GM04503 (cell line): Measurements from ENCODE around the gene GCDH.
"Not testable (repeated sequence)": the region's sequence is repeated elsewhere in the genome, so short reads cannot be mapped to it uniquely, and the experiment has no call there.

Experiments used
- DNase-seq: peaks from one replicate; pipeline ENCODE4 v3.0.0-alpha.2; 2012; ENCODE audit warnings: low read depth

Gene GCDH

DNA sequence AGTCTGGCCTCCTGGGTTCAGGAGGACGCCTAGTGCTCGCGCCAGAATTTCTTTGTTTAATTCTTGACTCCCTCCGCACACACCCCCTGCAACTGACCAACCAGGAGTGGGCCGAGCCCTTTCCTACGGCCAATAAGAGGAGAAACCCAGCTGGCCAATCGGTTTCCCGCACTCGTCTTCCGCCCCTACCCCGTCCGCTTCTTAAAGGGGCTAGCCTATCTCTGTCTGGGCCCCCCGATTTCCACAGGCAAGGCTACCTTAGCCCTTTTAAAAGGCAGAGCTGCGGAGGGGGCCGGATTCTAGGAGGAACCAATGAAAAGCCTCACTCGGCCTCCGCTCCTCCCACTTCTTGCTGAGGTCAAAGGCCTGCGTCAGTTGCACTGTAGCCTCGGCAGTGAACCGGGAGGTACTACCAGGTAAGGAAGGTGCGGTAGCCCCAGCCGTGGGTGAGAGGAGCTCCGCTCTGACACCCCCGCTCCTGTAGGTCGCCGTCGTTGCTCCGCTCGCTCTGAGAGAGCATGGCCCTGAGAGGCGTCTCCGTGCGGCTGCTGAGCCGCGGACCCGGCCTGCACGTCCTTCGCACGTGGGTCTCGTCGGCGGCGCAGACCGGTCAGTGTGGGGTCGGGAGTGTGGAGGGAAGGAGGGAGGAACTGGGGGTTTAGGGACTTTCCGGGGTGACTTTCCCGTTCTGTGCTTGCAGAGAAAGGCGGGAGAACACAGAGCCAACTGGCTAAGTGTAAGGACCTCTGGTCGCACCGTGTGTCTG, at the start of gene GCDH:
Gene GCDH (plus strand): TSS at position 374 of the 766 bp plus-strand sequence. CDS start 145 bp downstream, at position 519.
- peak; percentile 96 for DNase-seq

DNA sequence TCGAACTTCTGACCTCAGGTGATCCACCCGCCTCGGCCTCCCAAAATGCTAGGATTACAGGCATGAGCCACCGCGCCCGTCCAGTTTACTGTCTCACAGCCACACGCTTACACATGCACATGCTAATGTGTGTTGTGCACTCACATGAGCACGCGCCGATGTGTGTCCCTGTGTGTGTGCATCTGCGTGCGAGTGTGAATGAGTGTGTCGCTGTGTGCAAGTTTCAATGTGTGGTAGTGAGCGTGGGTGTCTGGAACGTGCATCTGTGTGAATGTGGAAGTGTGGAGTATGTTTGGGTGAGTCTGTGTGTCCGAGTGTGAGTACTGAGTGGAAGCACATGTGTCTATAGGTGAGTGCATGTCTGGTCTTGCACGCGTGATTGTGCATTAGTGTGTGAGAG, 48.4 kb upstream of the GCDH start:
- no peak for DNase-seq

DNA sequence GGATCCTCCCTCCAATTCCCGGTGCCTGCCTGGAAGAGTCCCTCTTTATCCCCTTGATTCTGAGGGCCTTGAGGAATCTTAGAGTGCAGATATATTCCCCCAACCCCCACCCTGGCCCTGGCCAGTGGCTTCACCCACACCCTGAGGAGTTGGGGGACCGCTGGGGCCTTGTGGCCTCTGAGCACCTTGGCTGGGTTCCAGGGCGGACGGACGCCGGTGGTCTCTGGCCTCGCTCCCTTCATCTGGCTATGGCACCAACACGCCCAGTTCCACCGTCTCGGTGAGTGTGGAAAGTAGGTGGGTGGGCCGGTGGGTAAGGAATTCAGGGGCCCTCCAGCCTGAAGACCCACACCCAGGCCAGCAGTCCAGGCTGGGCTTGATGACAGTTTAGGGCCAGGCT, 47.6 kb upstream of the GCDH start:
- DNase-seq, result no peak

DNA sequence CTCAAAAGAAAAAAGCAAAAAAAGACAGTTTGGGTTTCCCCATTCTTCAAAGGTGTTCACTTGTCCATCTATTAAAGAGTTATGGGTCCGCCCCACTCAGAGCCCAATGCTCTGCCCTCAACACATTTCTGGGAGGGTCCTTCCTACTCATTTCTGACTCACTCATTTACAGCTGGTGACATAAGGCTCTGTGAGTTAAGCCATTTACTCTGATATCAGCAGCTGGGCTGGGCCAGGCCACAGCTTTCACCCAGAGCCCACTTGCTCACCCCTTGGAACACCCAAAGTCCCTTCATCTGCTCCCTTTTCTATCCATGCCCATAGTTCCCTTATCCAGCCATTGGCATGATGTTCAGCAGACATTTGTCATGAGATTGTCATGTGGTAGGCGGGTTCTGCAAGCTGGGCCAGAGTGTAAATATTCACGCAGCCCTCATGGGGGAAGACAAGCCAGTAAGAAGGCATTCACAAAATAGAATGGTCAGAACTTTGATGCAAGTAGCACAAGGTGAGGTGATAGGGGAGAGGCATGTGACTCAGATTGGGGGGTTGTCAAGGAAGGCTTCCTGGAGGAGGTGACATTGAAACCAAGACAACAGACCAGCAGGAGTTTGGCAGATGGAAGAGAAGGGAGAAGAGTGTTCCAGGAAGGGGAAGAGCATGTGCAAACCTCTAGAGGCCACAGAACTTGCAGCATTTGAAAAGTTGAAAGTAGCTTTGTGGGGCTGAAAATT, 46.8 kb upstream of the GCDH start:
- no peak for DNase-seq

DNA sequence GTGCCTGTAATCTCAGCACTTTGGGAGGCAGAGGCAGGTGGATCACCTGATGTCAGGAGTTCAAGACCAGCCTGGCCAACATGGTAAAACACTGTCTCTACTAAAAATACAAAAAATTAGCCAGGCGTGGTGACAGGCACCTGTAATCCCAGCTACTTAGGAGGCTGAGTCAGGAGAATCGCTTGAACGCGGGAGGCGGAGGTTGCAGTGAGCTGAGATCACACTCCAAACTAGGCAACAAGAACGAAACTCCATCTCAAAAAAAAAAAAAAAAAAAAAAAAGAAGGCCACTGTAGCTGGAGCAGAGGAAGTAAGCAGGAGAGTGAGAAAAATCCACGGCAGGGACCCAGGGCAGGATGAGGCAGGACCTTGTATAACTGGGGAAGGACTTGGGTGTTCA, 44.3 kb upstream of the GCDH start:
- DNase-seq, result not testable (repeated sequence)

DNA sequence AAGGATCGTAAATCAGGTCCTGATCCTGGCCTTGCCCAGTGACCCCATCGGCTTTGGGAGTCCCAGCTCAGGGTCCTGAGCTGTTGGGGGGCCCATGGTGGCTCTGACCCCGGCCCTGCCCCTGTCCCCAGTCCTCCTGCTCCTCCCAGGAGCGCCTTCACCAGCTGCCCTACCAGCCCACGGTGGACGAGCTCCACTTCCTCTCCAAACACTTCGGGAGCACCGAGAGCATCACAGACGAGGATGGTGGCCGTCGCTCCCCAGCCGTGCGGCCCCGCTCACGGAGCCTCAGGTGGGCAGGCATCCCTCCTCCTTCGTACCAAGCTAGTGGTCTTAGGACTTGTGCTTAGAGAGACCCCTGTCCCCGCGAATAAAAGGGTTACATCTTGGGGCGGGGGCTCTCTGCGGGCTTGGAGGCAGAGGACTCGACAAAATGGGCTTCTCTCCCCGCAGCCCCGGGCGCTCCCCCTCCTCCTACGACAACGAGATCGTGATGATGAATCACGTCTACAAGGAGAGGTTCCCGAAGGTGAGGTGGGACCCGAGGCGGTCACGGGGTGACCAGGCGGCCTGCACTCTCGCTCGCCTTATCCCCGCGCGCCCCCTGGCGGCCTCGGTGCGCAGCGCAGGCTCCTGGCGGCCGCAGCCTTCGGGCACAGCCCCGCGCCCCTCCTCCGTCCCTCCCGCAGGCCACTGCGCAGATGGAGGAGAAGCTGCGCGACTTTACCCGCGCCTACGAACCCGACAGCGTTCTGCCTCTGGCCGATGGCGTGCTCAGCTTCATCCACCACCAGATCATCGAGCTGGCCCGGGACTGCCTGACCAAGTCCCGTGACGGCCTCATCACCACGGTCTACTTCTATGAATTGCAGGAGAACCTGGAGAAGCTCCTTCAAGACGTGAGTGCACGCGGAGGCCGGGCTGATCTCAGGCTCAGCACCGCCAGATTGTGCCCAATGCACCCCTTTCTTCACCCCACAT, 43.5 kb upstream of the GCDH start:
- DNase-seq, result no peak

DNA sequence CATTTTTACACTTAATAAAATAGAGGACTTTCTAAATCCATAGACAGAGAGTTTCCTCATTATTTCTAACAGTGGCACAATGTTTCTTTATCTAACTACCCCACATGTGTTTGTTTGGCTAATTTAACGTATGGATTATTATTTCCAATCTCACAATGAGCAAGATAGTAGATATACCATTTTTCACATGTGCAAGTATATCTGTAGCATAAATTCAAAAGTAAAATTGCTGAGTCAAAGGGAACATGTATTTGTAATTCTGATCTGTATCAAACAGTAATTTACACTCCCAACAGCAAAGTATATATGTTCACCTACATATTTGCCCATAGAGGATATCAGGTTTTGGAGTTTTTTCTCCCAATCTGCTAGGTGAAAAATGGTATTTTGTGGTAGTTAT, 34.3 kb upstream of the GCDH start:
- no peak for DNase-seq

DNA sequence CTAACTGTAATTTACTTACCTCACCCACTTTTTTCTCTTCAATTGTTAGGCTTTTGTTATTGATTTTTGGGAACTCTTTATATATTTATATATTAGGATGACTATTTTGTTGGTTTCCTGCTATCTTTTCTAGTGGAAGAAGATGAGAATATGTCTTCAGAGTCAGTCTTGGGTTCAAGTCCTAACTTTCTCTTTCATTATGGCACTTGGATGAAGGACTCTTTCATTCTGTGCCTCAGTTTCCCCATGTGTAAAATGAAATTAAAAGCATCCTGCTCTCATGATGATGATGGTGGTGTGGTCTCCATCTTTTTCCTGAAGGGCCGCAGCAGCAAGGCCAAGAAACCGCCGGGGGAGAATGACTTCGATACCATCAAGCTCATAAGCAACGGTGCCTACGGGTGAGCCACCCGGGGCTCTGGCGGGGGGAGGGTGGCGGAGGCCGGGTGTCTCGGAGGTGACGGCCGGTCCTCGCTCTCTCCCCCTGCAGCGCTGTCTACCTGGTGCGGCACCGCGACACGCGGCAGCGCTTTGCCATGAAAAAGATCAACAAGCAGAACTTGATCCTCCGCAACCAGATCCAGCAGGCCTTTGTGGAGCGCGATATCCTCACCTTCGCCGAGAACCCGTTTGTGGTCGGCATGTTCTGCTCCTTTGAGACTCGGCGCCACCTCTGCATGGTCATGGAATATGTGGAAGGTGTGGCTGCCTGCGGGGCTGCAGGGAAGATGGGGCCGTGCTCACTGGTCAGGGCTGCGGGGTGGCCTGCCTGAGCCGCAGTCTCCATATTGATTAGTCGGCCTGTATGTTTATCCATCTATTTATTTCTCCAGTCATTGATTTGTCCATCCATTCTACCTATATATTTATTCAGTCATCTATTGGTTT, 32.7 kb upstream of the GCDH start:
- DNase-seq, result no peak

DNA sequence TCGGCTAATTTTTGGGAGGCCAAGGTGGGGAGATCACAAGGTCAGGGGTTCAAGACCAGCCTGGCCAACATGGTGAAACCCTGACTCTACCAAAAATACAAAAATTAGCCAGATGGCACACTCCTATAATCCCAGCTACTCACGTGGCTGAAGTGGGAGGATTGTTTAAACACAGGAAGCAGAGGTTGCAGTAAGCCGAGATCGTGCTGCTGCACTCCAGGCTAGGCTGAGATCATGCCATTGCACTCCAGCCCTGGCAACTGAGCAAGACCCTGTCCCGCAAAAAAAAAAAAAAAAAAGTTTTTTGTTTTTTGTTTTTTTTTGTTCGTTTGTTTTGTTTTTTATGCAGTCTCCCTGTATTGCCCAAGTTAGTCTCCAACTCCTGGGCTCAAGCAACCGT, 31.4 kb upstream of the GCDH start:
- no peak for DNase-seq

DNA sequence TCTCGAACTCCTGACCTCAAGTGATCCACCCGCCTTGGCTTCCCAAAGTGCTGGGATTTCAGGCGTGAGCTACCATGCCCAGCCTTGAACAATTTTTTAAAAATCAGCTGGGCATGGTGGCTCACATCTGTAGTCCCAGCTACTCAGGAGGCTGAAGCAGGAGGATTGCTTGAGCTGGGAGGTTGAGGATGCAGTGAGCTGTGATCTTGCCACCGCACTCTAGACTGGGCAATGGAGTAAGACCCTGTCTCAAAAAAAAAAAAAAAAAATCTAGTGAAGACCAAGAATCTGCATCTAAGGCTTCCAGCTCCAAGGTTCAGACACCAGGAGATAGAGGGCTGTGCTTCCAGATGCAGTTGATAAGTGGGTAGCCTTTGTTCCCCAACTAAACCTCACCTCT, 26.8 kb upstream of the GCDH start:
- DNase-seq, result no peak

DNA sequence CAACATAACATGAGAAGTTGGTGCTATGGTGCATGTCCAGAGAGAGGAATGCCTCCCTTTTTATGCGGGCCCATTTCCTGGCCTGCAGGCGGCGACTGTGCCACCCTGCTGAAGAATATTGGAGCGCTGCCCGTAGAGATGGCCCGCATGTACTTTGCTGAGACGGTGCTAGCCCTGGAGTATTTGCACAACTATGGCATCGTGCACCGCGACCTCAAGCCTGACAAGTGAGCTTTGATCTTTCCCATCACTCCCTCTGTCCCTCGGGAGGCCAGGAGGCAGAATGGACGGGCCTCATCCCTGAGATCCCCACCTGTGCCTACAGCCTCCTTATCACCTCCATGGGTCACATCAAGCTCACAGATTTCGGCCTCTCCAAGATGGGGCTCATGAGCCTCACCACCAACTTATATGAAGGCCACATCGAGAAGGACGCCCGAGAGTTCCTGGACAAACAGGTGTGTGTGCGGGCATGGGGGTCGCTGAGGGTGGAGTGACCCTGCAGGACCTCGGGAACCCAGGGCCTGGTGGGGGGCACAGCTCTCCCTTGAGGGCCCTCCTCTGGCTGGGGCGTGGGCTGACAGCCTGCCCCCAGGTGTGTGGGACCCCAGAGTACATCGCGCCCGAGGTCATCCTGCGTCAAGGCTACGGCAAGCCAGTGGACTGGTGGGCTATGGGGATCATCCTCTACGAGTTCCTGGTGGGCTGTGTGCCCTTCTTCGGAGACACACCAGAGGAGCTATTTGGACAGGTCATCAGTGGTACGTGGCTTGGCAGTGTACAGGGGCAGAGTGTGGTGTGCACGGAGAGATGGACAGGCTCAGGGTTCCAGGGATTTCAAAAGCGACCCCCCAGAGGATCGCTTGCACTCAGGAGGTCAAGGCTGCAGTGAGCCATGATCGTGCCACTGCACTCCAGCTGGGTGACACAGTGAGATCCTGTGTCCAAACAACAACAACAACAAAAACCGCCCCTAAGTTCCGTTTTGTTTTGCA, 25.9 kb upstream of the GCDH start:
- no peak for DNase-seq

DNA sequence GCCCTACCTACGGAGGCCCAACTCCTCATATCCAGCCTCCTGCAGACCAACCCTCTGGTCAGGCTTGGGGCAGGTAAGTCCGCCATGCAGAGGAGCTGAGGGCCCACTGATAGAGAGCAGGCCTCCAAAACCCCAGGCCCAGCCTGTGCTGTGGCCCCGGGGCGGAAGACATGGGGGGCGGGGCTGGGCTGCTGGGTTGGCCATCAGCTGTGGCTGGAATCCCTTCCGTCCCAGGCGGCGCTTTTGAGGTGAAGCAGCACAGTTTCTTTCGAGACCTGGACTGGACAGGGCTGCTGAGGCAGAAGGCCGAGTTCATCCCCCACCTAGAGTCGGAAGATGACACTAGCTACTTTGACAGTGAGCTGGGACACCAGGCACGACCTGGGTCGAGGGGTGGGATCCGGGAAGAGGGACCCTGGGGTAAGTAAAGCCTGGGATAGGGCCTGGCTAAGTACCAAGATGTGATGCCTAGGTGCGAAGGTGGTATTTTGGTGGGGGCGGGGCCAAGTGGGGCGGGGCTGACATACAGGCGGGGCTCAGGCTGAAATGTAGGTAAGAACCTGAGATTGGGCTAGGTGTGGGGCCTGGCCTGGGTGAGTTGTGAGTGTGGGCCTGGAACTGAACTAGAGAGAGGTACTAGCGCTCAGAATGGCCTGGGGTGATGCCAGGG, 25.1 kb upstream of the GCDH start:
- DNase-seq, result no peak

DNA sequence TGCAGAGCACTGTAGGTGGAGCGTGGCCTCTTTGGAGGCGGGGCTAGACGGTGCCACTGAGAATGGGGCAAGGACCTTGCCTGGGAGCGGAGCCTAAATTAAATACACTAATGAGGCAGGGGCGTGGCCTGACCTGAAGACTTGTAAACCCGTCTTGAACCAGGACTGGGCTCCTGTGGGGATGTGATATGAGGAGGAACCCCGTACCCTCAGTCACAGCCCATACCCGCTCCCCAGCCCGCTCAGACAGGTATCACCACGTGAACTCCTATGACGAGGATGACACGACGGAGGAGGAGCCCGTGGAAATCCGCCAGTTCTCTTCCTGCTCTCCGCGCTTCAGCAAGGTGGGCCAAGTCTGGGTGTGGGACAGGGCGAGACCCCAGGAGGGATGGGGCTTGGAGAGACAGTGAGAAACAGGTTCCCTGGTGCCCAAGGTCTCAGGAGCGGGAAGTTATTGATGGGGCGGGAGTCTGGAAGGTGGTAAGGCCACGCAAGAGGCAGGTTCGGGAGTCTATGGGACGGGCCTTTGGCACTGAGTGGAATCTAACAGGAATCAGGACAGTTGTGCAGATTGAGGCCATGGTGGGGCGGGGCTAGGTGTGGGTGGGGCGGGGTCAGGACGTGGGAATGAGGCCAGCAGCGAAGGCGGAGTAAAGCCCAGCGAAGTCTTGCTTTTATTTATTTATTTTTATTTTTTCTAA, 24.4 kb upstream of the GCDH start:
- DNase-seq, result no peak

DNA sequence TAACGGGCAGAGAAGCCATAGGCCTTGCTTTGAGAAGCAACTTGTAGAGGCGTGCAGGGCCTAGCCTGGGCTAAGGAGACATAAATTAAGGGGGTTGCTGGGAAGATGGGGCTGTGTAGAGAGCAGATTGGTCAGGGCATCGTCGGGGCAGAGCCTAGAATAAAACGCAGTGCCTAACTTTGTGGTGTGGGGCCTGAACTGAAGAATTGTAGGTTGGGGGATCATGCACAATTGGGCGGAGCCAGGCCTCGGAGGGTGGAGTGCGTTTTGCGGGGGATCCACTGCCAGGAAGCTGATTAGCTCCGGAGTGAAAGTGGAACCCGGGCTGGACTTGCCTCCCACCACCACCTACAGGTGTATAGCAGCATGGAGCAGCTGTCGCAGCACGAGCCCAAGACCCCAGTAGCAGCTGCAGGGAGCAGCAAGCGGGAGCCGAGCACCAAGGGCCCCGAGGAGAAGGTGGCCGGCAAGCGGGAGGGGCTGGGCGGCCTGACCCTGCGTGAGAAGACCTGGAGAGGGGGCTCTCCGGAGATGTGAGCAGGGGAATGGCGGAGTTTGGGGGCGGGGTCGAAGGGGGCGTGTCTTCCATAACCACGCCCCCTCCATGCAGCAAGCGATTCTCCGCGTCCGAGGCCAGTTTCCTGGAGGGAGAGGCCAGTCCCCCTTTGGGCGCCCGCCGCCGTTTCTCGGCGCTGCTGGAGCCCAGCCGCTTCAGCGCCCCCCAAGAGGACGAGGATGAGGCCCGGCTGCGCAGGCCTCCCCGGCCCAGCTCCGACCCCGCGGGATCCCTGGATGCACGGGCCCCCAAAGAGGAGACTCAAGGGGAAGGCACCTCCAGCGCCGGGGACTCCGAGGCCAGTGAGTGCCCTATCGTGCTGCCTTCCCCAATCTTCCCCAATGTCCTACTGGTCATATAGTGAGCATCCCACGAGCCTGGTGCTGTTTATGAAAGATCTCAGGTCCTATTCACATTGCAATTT, 23.6 kb upstream of the GCDH start:
- DNase-seq, result no peak

DNA sequence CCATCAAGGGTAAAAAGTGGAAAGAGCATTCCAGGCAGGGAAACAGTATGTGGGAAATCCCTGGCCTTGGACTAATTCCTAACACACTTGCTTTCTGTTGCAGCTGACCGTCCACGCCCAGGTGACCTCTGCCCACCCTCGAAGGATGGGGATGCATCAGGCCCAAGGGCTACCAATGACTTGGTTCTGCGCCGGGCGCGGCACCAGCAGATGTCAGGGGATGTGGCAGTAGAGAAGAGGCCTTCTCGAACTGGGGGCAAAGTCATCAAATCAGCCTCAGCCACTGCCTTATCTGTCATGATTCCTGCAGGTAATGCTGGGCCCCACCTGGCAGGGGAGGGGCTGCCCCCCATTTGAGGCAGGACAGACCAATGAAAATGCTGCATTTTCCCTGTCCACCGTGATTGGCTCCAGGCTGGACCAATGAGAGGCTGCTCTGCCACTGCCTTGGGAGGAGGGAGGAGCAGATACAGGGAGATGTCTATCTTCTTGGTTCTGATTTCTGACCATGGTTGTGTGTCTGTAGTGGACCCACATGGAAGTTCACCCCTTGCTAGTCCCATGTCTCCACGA, 22.3 kb upstream of the GCDH start:
- DNase-seq, result no peak

DNA sequence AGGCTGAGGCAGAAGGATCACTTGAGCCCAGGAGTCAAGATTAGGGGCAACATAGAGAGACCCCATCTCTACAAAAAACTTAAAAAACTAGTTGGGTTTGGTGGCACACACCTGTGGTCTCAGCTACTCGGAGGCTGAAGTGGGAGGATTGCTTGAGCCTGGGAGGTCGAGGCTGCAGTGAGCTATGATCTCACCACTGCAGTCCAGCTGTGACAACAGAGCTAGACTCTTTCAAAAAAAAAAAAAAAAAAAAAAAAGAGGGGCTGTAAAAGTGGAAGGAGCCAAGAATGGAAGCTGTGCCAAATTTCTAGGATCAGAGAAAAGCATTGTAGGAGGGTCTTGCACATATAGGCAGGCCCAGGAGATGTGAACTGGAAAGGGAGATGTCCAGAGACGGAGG, 19.3 kb upstream of the GCDH start:
- DNase-seq, result no peak

DNA sequence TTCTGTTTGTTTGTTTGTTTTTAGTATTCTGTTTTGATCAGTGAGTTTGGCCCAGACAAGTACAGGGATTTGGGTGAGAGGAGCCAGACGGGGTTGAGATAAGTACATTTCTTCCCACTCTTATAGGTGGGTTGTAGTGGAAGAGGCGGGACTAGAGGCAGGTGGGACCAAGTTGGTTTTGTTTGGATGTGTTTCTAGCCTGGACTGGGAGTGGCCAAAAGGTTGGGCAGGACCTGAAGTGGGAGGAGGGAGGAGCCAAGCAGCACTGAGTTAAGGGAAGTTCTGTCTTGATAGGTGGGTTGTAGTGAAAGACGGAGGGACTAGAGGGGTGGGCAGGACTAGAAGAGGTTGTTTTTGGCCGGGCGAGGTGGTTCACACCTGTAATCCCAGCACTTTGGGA, 18.7 kb upstream of the GCDH start:
- DNase-seq, result no peak
